Gastroesophageal sphincter (tissue), 4 donors: ENCODE data around the gene AKAP13. TPM values are rescaled to one million over a fixed set of nuclear protein-coding genes. Genes with fewer than 3 reads are reported as not detected.

Source experiments
- ATAC-seq: fragments of 150-250 bp; one replicate; pipeline ENCODE4 v1.9.1; 2016; ENCODE audit warnings: mild to moderate bottlenecking, moderate library complexity
- H3K27ac ChIP-seq, 4 donors: fragments of 200-600 bp; sonication (generic) in 3 of 4; 1 replicate in 3 of 4; 2 replicates in 1 of 4; pipeline ENCODE4 v1.5.1; 2016 to 2019
- H3K27me3 ChIP-seq: fragments of 200-600 bp; sonication (generic); one replicate; pipeline ENCODE4 v1.5.1; 2019
- H3K36me3 ChIP-seq, 2 donors: fragments of 200-600 bp; sonication (generic); one replicate each; pipeline ENCODE4 v1.5.1; 2019; ENCODE audit warnings: control low read depth in 1 of 2
- H3K4me1 ChIP-seq, 3 donors: fragments of 200-600 bp; sonication (generic); 1 replicate in 2 of 3; 2 replicates in 1 of 3; pipeline ENCODE4 v1.5.1; 2016 to 2019; ENCODE audit warnings: control low read depth in 2 of 3
- H3K4me3 ChIP-seq, 2 donors: fragments of 200-600 bp; sonication (generic); one replicate each; pipeline ENCODE4 v1.5.1; 2019; ENCODE audit warnings: mild to moderate bottlenecking in 1 of 2, moderate library complexity in 1 of 2
- H3K9me3 ChIP-seq, 3 donors: fragments of 200-600 bp; sonication (generic); one replicate each; pipeline ENCODE4 v1.5.1; 2017 to 2019; ENCODE audit warnings: control low read depth in 2 of 3
- EP300 ChIP-seq: sonication (generic); formaldehyde crosslinking; IDR thresholded peaks from one replicate; pipeline ENCODE4 v1.6.1; 2017; ENCODE audit warnings: antibody characterized with exemption, mild to moderate bottlenecking
- POLR2A ChIP-seq, 2 donors: fragments of 450-650 bp; IDR thresholded peaks; one replicate each; pipeline ENCODE4 v1.6.1; 2017; ENCODE audit warnings: antibody characterized with exemption in 2 of 2, mild to moderate bottlenecking in 2 of 2, moderate library complexity in 1 of 2
- POLR2AphosphoS5 ChIP-seq: sonication (generic); formaldehyde crosslinking; IDR thresholded peaks from one replicate; pipeline ENCODE4 v1.6.1; 2017; ENCODE audit warnings: antibody characterized with exemption
- WGBS, 2 donors: methylation state at CpG; one replicate each; pipeline ENCODE4 v1.1.5; 2018; ENCODE audit warnings: low coverage in 1 of 2; 5-methylcytosine and 5-hydroxymethylcytosine counted together
- total RNA-seq, 4 donors: library from RNA; depleted of rRNA; stranded (reverse); fragments of >200 nt; gene quantifications; one replicate each; pipeline ENCODE4 v1.1.0, GENCODE V29; 2016
- TF ChIP-seq, protein P1 (sequence below), 4 experiments: fragments of 200-600 bp in 2 of 4; fragments of 450-650 bp in 2 of 4; sonication (generic) in 1 of 4; IDR thresholded peaks; one replicate each; pipeline ENCODE4 v1.5.1; 2017 to 2019; ENCODE audit warnings: antibody characterized with exemption in 4 of 4, mild to moderate bottlenecking in 2 of 4, moderate library complexity in 2 of 4

AKAP13 gene
- total RNA-seq, 4 donors from 2014 or later: 196 to 252 (median 215) TPM

DNA sequence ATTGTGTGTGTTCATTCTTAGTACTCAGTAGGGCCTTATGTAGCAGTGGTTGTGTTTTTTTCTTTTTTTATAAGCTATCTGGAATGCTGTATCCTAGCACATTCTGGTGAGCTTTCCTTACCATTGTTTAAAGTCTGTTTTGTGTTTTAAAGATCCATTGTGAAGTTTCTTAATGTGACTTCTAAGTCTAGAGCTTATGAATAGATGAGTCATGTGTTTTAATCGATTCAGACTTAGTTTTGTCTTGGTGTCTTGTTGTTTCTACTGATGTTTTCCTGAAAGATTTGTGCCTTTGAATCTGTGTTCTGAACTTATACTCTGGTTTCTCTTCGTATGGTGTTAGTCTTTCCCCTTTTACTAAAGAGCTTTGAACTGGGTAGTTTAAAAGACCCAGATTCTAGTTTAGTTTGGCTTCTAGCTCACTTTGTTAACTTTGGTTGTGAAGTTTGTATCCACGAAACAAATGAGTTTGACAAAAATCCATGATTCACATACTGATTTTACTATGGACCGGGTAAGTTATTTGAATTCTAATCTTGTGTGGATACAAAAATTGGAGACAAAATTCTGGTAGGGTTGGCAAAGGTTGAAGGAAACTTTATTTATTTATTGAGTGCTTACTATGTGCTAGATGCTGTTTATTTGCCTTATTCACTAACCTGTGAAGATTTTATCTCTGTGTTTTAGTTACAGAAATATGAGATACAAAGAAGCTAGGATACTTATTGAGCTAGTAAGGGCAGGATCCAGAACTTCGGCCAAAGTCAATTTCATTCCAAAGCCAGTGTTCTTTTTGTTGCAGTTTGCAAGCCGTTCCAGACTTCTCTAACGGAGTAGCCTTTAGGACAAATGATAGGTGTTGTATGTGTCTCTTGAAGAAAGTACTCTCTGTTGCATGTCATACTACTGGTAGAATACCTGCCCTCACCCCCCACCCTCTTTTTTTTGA lies 24.8 kb downstream of the AKAP13 start:
- no peak for ATAC-seq
- TF ChIP-seq POLR2AphosphoS5: no peak
- no peak for TF ChIP-seq EP300
- TF ChIP-seq, protein P1, sequence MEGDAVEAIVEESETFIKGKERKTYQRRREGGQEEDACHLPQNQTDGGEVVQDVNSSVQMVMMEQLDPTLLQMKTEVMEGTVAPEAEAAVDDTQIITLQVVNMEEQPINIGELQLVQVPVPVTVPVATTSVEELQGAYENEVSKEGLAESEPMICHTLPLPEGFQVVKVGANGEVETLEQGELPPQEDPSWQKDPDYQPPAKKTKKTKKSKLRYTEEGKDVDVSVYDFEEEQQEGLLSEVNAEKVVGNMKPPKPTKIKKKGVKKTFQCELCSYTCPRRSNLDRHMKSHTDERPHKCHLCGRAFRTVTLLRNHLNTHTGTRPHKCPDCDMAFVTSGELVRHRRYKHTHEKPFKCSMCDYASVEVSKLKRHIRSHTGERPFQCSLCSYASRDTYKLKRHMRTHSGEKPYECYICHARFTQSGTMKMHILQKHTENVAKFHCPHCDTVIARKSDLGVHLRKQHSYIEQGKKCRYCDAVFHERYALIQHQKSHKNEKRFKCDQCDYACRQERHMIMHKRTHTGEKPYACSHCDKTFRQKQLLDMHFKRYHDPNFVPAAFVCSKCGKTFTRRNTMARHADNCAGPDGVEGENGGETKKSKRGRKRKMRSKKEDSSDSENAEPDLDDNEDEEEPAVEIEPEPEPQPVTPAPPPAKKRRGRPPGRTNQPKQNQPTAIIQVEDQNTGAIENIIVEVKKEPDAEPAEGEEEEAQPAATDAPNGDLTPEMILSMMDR (IDR thresholded peaks at IDR 0.05): no peak
- H3K36me3 ChIP-seq: no peaks in the 10 kb centered on the region
- no peak overlapping the region for H3K4me3 ChIP-seq
- H3K27ac ChIP-seq: peak overlapping the region; percentile 6 to 52 (median 35)
- H3K9me3 ChIP-seq: no peaks in the 10 kb centered on the region
- H3K27me3 ChIP-seq: no peaks in the 10 kb centered on the region
- WGBS, 2 donors: 49 to 56% methylated on average over 7 of the region's 7 CpGs
- peaks cover 36 to 82% (median 40%) of the 10 kb centered on the region in 3 donors for H3K4me1 ChIP-seq

DNA sequence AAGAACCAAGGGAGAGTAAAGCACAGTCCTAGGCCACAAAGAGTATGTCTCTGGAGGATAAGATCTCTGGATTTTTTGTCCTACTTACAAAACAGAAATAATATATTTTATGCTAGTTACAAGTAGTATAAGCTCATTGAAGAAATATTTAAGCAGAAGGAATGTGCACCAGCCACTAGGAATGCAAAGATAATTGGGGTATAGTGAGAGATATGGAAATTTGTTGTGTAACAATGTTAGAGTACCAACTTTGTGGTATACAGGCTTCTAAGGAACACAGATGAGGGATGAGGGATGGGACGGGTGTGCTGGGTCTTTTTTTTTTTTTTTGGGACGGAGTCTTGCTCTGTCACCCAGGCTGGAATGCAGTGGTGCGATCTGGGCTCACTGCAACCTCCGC lies 26.5 kb downstream of the AKAP13 start:
- Histone ChIP-seq H3K4me3 (no peak overlapping the region), H3K27me3 (no peaks in the 10 kb centered on the region), H3K36me3 (no peaks in the 10 kb centered on the region), H3K27ac (peak overlapping the region in 2 of 4 donors; percentile 42 to 60), H3K4me1 (peaks cover 31 to 81% (median 32%) of the 10 kb centered on the region in 3 donors), H3K9me3 (no peaks in the 10 kb centered on the region)
- 95 to 100% methylated on average over 2 to 4 of the region's 4 CpGs for WGBS, 2 donors
- no peak for TF ChIP-seq EP300
- no peak for TF ChIP-seq POLR2A (IDR thresholded peaks at IDR 0.05)
- no peak for TF ChIP-seq POLR2AphosphoS5
- TF ChIP-seq, protein P1 (IDR thresholded peaks at IDR 0.05): no peak
- no peak for ATAC-seq

DNA sequence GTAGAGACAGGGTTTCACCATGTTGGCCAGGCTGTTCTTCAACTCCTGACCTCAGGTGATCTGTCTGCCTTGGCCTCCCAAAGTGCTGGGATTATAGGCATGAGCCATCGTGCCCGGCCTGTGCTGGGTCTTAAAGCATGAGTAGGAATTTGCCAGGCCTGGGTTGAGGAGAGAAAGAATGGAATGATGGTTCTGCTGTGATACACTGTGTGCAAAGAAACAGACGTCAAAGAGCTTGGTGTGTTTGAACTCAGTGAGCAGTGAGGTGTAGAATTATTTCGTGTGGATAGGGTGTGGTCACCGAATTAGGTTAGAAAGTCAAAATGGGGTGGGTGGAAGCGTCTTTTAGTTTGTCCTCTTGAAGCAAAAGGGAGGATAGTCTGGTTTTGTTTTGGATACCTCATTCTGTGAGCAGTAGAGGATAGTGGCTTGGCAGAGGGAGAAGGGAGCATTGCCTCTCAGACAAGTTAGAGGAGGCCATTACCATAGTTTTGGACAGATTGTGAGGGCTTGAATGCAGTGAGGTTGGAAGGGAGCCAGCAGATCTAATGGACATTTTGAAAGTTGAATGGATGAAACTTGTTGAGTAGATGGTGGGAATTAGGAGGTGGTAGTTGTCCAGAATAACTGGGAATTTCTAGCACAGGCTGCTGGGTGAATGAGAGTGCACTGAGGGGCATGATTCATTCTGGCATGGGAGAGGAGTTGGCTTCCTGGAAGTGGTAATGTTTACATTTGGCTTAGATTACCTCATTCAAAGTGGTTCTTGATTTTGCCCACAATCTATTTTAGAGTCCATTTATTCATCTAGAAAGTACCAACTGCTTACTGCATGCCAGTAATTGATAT lies 27.2 kb downstream of the AKAP13 start:
- peak; percentile 68 for ATAC-seq
- Histone ChIP-seq H3K27me3 (no peaks in the 10 kb centered on the region), H3K9me3 (no peaks in the 10 kb centered on the region), H3K4me1 (peaks cover 25 to 81% (median 26%) of the 10 kb centered on the region in 3 donors), H3K27ac (peak overlapping the region in 3 of 4 donors; percentile 21 to 60 (median 42)), H3K36me3 (no peaks in the 10 kb centered on the region), H3K4me3 (no peak overlapping the region)
- TF ChIP-seq POLR2AphosphoS5 (peak; percentile 89), POLR2A (IDR thresholded peaks at IDR 0.05) (no peak)
- TF ChIP-seq, protein P1 (IDR thresholded peaks at IDR 0.05): no peak
- 75 to 78% methylated on average over 4 to 5 of the region's 6 CpGs for WGBS, 2 donors

- no peaks in the 10 kb centered on the region for H3K27me3 ChIP-seq
- 79 to 80% methylated on average over 6 of the region's 6 CpGs for WGBS, 2 donors
- no peaks in the 10 kb centered on the region for H3K9me3 ChIP-seq
- H3K27ac ChIP-seq: peak overlapping the region in 3 of 4 donors; percentile 21 to 51 (median 42)
- H3K36me3 ChIP-seq: no peaks in the 10 kb centered on the region
- TF ChIP-seq POLR2A (IDR thresholded peaks at IDR 0.05) (no peak), POLR2AphosphoS5 (no peak), EP300 (no peak)
- TF ChIP-seq, protein P1 (IDR thresholded peaks at IDR 0.05): no peak
- H3K4me3 ChIP-seq: no peak overlapping the region
- ATAC-seq: no peak
- H3K4me1 ChIP-seq: peaks cover 22 to 81% (median 24%) of the 10 kb centered on the region in 3 donors
Observed at GRCh38 chr15:85408270-85408746, 27.9 kb downstream of the AKAP13 start.
